K562 (cell line): ENCODE measurements around the gene TXNIP. TPM values are rescaled to one million over a fixed set of nuclear protein-coding genes. Genes with fewer than 3 reads are reported as not detected.

Source experiments
- CBFA2T2 ChIP-seq: fragments of 450-650 bp; conservative IDR thresholded peaks from 2 replicates; pipeline ENCODE4 v1.6.1; 2017; ENCODE audit warnings: mild to moderate bottlenecking
- CHD1 ChIP-seq: fragments of 200-600 bp; sonication (generic); IDR thresholded peaks from one replicate; pipeline ENCODE4 v1.6.1; 2012; ENCODE audit warnings: mild to moderate bottlenecking, moderate library complexity, low read length, inconsistent platforms
- CHD2 ChIP-seq: IDR thresholded peaks from 2 replicates; pipeline ENCODE4 v1.6.1; 2011; ENCODE audit warnings: low read depth, low read length
- DNMT1 ChIP-seq: fragments of 450-650 bp; IDR thresholded peaks from 2 replicates; pipeline ENCODE4 v1.6.1; 2016; ENCODE audit warnings: antibody characterized with exemption, mild to moderate bottlenecking
- HDAC8 ChIP-seq: fragments of 450-650 bp; IDR thresholded peaks from 2 replicates; pipeline ENCODE4 v1.6.1; 2016; ENCODE audit warnings: mild to moderate bottlenecking, missing genetic modification characterization, moderate library complexity, missing compliant biosample characterization
- HDGF ChIP-seq: fragments of 450-650 bp; IDR thresholded peaks from 2 replicates; pipeline ENCODE4 v1.6.1; 2016
- MCM3 ChIP-seq: fragments of 450-650 bp; IDR thresholded peaks from 2 replicates; pipeline ENCODE4 v1.6.1; 2016
- NR2C1 ChIP-seq, 2 experiments: fragments of 450-650 bp; IDR thresholded peaks; 2 replicates each; pipeline ENCODE4 v1.6.1; 2017; ENCODE audit warnings: mild to moderate bottlenecking in 2 of 2, antibody characterized with exemption in 1 of 2, inconsistent platforms in 1 of 2, missing compliant biosample characterization in 1 of 2, missing genetic modification characterization in 1 of 2
- PHF21A ChIP-seq: fragments of 450-650 bp; IDR thresholded peaks from 2 replicates; pipeline ENCODE4 v1.6.1; 2017; ENCODE audit warnings: low read depth, borderline replicate concordance
- SFPQ ChIP-seq: fragments of 200-400 bp; formaldehyde crosslinking; IDR thresholded peaks from 2 replicates; pipeline ENCODE4 v1.6.1; 2017; ENCODE audit warnings: mild to moderate bottlenecking, low read depth, low read length, moderate library complexity
- SLC30A9 ChIP-seq: fragments of 250-450 bp; sonication (Bioruptor Pico); IDR thresholded peaks from 2 replicates; pipeline ENCODE4 v1.8.0; 2022; ENCODE audit warnings: mild to moderate bottlenecking, moderate library complexity
- TCF3 ChIP-seq: sonication (generic); formaldehyde crosslinking; IDR thresholded peaks from 2 replicates; pipeline ENCODE4 v1.4.0; 2020; ENCODE audit warnings: mild to moderate bottlenecking, missing genetic modification reagents
- ZNF584 ChIP-seq: fragments of 200-800 bp; sonication (Bioruptor generic); IDR thresholded peaks from 2 replicates; pipeline ENCODE4 v1.6.1; 2016; ENCODE audit warnings: low read depth, mild to moderate bottlenecking, missing genetic modification characterization, missing compliant biosample characterization
- ZNF668 ChIP-seq: fragments of 250-450 bp; sonication (Bioruptor Pico); IDR thresholded peaks from 2 replicates; pipeline ENCODE4 v1.8.0; 2022; ENCODE audit warnings: mild to moderate bottlenecking, inconsistent platforms
- ZSCAN29 ChIP-seq: fragments of 450-650 bp; IDR thresholded peaks from 2 replicates; pipeline ENCODE4 v1.6.1; 2017
- polyA plus RNA-seq, 8 experiments: library from polyadenylated mRNA; depleted of rRNA in 4 of 8; stranded (reverse) in 5 of 8; unstranded in 3 of 8; fragments of >200 nt; fragmentation: Nextera tagmentation in 2 of 8; fragmentation: Illumina TruSeq in 1 of 8; extraction: Ambion mirVana in 2 of 8; extraction: Trizol in 1 of 8; gene quantifications; 2 replicates each; pipeline versions ENCODE4 v1.2.1 to v1.2.3, GENCODE V29; 2011 to 2014; ENCODE audit warnings: inconsistent platforms in 1 of 8, missing spikeins in 1 of 8
- total RNA-seq, 7 experiments: library from RNA; depleted of rRNA in 6 of 7; stranded (reverse); fragments of >200 nt in 6 of 7; fragmentation: Illumina TruSeq in 2 of 7; extraction: Trizol in 2 of 7; gene quantifications; 2 replicates each; pipeline versions ENCODE4 v1.2.1 to v1.2.3, GENCODE V29; 2011 to 2021; ENCODE audit warnings: low replicate concordance in 1 of 7

The TXNIP gene
- total and polyA plus RNA-seq, 9 of the 15 experiments (the other 6 are each of a cell fraction or from before 2014, with no cell fraction given), result 120 to 499 (median 257) TPM

- TF ChIP-seq TCF3 (CRISPR knock-in tag) (no peak), HDGF (no peak), ZNF668 (CRISPR knock-in tag) (peak; percentile 29; the same call in 1 of the 2 replicates), NR2C1 (IDR thresholded peaks at IDR 0.05) (no peak), NR2C1 (tag; IDR thresholded peaks at IDR 0.05) (no peak), CHD1 (peak; percentile 95), CBFA2T2 (no peak), SLC30A9 (CRISPR knock-in tag) (no peak), ZSCAN29 (no peak), PHF21A (no peak), HDAC8 (tag) (no peak), SFPQ (no peak), DNMT1 (no peak), CHD2 (no peak), ZNF584 (CRISPR knock-in tag) (0 out of 2 replicates have a peak, but pooled peaks have one; percentile 37), MCM3 (no peak)
- TF ChIP-seq, all 486 proteins: peak for 29
Observed at GRCh38 chr1:145995148-145995881, 1.1 kb downstream of the TXNIP start (continued).
